ENCODE measurements around the gene CST5.

DNA sequence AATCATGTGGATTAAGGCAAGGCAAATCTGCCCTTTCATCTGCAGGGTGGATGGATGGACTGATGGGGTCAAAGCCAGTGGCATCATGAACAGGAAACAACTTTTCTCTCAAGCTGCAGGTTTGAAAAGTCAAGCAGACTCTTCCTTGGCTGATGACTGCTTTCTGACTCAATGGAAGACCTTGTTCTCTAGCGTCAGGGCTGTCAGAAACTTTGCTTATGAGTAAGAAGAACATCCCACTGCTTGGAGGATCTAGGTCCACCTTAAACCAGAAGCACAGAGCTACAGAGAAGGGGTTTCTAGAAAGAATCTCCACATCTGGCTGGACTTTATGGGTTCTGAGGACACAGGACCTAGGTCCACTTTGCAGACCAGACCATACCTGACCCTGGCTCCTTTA, 36.3 kb upstream of the CST5 start:
- TF ChIP-seq, protein P1, sequence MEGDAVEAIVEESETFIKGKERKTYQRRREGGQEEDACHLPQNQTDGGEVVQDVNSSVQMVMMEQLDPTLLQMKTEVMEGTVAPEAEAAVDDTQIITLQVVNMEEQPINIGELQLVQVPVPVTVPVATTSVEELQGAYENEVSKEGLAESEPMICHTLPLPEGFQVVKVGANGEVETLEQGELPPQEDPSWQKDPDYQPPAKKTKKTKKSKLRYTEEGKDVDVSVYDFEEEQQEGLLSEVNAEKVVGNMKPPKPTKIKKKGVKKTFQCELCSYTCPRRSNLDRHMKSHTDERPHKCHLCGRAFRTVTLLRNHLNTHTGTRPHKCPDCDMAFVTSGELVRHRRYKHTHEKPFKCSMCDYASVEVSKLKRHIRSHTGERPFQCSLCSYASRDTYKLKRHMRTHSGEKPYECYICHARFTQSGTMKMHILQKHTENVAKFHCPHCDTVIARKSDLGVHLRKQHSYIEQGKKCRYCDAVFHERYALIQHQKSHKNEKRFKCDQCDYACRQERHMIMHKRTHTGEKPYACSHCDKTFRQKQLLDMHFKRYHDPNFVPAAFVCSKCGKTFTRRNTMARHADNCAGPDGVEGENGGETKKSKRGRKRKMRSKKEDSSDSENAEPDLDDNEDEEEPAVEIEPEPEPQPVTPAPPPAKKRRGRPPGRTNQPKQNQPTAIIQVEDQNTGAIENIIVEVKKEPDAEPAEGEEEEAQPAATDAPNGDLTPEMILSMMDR (IDR thresholded peaks at IDR 0.05; ENCODE audit: low read length) = no peak
- TF ChIP-seq EZH2phosphoT487 (IDR thresholded peaks at IDR 0.05; ENCODE audit: low read length) = no peak
- no peak for TF ChIP-seq EZH2 (optimal IDR thresholded peaks at IDR 0.05; ENCODE audit: low read depth, low read length)
